HuH-7 (cell line): ENCODE results near the gene C1orf210.

Experiments used
- DNase-seq: peaks from one replicate; pipeline ENCODE4 v3.0.0; 2011; ENCODE audit warnings: low spot score

Gene C1orf210

GRCh38 chr1:43273708-43274107, 11.7 kb downstream of the C1orf210 start:
- DNase-seq, result no peak

GRCh38 chr1:43272576-43273571, 12.5 kb downstream of the C1orf210 start:
- no peak for DNase-seq

- no peak for DNase-seq
Observed at GRCh38 chr1:43272161-43272560, 13.2 kb downstream of the C1orf210 start.

GRCh38 chr1:43271186-43272118, 13.9 kb downstream of the C1orf210 start:
- no peak for DNase-seq

GRCh38 chr1:43270421-43271095, 14.8 kb downstream of the C1orf210 start:
- DNase-seq, result no peak

- DNase-seq, result no peak
Observed at GRCh38 chr1:43269627-43270375, 15.6 kb downstream of the C1orf210 start, which contains the start of gene TMEM125. TSS of gene TMEM125 (plus strand) at chr1:43269983. CDS start at chr1:43272723, 2,740 bp downstream.

GRCh38 chr1:43267818-43268425, 17.5 kb downstream of the C1orf210 start:
- DNase-seq, result no peak

GRCh38 chr1:43267291-43267805, 18.0 kb downstream of the C1orf210 start:
- no peak for DNase-seq

GRCh38 chr1:43266881-43267280, 18.5 kb downstream of the C1orf210 start:
- DNase-seq, result no peak

GRCh38 chr1:43265431-43265830, 19.9 kb downstream of the C1orf210 start:
- DNase-seq, result no peak

GRCh38 chr1:43258370-43258769, 27.0 kb downstream of the C1orf210 start:
- DNase-seq, result no peak

- DNase-seq, result no peak
Observed at GRCh38 chr1:43256675-43257570, 28.5 kb downstream of the C1orf210 start.

- DNase-seq, result no peak
Observed at GRCh38 chr1:43255438-43256210, 29.8 kb downstream of the C1orf210 start.

GRCh38 chr1:43253876-43254275, 31.5 kb downstream of the C1orf210 start:
- no peak for DNase-seq

- DNase-seq, result no peak
Observed at GRCh38 chr1:43253173-43253572, 32.2 kb downstream of the C1orf210 start.

GRCh38 chr1:43252225-43252624, 33.2 kb downstream of the C1orf210 start:
- DNase-seq, result no peak

- DNase-seq, result no peak
Observed at GRCh38 chr1:43251024-43251423, 34.4 kb downstream of the C1orf210 start.

- no peak for DNase-seq
Observed at GRCh38 chr1:43250351-43250761, 35.0 kb downstream of the C1orf210 start.
